Measurements from ENCODE around the gene RAPGEF3.

- TF ChIP-seq CTCF (IDR thresholded peaks at IDR 0.05; ENCODE audit: insufficient read depth, low read length): no peak
- TF ChIP-seq POLR2AphosphoS5 (IDR thresholded peaks at IDR 0.05; ENCODE audit: low read depth): no peak
- TF ChIP-seq SPI1 (IDR thresholded peaks at IDR 0.05; ENCODE audit: borderline replicate concordance, low read depth): no peak
- no peak for TF ChIP-seq REST (IDR thresholded peaks at IDR 0.05; ENCODE audit: insufficient replicate concordance, low read depth)
- TF ChIP-seq GABPA (IDR thresholded peaks at IDR 0.05; ENCODE audit: low read depth): no peak
Observed at GRCh38 chr12:47746523-47746922, 12.2 kb downstream of the RAPGEF3 start.

Data from HL-60 (cell line).